Esophagus squamous epithelium (tissue), 4 donors: ENCODE data around the gene KIAA0930.

Experiments
- POLR2A ChIP-seq, 4 donors: fragments of 450-650 bp; IDR thresholded peaks; one replicate each; pipeline ENCODE4 v1.6.1; 2017; ENCODE audit warnings: antibody characterized with exemption in 4 of 4, mild to moderate bottlenecking in 4 of 4, moderate library complexity in 3 of 4
- TF ChIP-seq, protein P1 (sequence below), 6 experiments: fragments of 450-650 bp in 4 of 6; fragments of 200-600 bp in 2 of 6; sonication (generic) in 2 of 6; IDR thresholded peaks; one replicate each; pipeline ENCODE4 v1.5.1; 2016 to 2019; ENCODE audit warnings: antibody characterized with exemption in 6 of 6, mild to moderate bottlenecking in 4 of 6, moderate library complexity in 4 of 6

DNA sequence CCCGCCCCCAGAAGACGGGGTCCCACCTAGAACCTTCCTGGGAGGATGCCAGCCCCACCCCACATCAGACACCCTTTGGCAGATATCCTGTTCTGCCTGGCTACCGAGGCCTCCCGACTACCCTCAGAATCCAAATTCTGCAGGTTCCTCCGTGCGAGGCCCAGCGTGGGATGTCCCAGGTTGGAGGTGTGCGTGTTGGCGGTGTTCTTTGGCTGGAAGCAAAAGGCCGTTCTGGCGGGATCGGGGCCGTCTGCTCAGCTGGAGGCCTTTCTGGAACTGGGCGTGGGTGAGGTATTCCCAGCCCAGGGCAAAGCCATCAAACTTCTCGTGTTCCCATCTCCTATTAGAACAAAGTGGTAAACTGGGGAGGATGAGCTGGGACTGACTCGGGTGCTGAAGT, 44.4 kb downstream of the KIAA0930 start:
- TF ChIP-seq POLR2A (IDR thresholded peaks at IDR 0.05): no peak
- TF ChIP-seq, protein P1, sequence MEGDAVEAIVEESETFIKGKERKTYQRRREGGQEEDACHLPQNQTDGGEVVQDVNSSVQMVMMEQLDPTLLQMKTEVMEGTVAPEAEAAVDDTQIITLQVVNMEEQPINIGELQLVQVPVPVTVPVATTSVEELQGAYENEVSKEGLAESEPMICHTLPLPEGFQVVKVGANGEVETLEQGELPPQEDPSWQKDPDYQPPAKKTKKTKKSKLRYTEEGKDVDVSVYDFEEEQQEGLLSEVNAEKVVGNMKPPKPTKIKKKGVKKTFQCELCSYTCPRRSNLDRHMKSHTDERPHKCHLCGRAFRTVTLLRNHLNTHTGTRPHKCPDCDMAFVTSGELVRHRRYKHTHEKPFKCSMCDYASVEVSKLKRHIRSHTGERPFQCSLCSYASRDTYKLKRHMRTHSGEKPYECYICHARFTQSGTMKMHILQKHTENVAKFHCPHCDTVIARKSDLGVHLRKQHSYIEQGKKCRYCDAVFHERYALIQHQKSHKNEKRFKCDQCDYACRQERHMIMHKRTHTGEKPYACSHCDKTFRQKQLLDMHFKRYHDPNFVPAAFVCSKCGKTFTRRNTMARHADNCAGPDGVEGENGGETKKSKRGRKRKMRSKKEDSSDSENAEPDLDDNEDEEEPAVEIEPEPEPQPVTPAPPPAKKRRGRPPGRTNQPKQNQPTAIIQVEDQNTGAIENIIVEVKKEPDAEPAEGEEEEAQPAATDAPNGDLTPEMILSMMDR (IDR thresholded peaks at IDR 0.05): no peak
